ENCODE measurements around the gene LRMDA. TPM values are rescaled to one million over a fixed set of nuclear protein-coding genes. Genes with fewer than 3 reads are reported as not detected.

LRMDA gene
- total and polyA plus RNA-seq, 2 of the 13 experiments (the other 11 are each of a cell fraction or from before 2014, with no cell fraction given) = 13.4 to 22.0 TPM

DNA sequence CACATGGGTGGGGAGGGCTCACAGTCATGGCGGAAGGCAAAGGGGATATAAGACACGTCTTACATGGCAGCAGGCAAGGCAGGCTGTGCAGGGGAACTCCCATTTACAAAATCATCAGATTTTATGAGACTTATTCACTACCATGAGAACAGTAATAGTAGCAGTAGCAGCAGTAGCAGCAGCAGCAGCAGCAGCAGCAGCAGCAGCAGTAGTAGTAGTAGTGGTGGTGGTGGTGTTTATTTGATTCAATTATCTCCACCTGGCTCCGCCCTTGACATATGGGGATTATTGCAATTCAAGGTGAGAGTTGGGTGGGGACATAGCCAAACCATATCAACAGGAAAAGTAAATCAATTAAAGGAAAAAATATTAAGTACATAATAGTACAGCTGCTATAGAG, 184.7 kb downstream of the LRMDA start (continued):
- TF ChIP-seq, protein P1, sequence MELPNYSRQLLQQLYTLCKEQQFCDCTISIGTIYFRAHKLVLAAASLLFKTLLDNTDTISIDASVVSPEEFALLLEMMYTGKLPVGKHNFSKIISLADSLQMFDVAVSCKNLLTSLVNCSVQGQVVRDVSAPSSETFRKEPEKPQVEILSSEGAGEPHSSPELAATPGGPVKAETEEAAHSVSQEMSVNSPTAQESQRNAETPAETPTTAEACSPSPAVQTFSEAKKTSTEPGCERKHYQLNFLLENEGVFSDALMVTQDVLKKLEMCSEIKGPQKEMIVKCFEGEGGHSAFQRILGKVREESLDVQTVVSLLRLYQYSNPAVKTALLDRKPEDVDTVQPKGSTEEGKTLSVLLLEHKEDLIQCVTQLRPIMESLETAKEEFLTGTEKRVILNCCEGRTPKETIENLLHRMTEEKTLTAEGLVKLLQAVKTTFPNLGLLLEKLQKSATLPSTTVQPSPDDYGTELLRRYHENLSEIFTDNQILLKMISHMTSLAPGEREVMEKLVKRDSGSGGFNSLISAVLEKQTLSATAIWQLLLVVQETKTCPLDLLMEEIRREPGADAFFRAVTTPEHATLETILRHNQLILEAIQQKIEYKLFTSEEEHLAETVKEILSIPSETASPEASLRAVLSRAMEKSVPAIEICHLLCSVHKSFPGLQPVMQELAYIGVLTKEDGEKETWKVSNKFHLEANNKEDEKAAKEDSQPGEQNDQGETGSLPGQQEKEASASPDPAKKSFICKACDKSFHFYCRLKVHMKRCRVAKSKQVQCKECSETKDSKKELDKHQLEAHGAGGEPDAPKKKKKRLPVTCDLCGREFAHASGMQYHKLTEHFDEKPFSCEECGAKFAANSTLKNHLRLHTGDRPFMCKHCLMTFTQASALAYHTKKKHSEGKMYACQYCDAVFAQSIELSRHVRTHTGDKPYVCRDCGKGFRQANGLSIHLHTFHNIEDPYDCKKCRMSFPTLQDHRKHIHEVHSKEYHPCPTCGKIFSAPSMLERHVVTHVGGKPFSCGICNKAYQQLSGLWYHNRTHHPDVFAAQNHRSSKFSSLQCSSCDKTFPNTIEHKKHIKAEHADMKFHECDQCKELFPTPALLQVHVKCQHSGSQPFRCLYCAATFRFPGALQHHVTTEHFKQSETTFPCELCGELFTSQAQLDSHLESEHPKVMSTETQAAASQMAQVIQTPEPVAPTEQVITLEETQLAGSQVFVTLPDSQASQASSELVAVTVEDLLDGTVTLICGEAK (IDR thresholded peaks at IDR 0.05) = no peak
- TF ChIP-seq, protein P1 (CRISPR knock-in tag; IDR thresholded peaks at IDR 0.05) = no peak
- TF ChIP-seq, protein P2, sequence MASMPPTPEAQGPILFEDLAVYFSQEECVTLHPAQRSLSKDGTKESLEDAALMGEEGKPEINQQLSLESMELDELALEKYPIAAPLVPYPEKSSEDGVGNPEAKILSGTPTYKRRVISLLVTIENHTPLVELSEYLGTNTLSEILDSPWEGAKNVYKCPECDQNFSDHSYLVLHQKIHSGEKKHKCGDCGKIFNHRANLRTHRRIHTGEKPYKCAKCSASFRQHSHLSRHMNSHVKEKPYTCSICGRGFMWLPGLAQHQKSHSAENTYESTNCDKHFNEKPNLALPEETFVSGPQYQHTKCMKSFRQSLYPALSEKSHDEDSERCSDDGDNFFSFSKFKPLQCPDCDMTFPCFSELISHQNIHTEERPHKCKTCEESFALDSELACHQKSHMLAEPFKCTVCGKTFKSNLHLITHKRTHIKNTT (CRISPR knock-in tag; IDR thresholded peaks at IDR 0.05) = no peak

Data from HepG2 (cell line).